AG04450 (cell line): ENCODE data around the gene GPR61. TPM values are rescaled to one million over a fixed set of nuclear protein-coding genes. Genes with fewer than 3 reads are reported as not detected.

Source experiments
- CTCF ChIA-PET: fragments of 300-600, 350-600 bp; formaldehyde crosslinking; extraction: SDS; loops from one replicate; lab custom pipeline; 2022; ENCODE audit warnings: antibody characterized with exemption, inconsistent platforms; lab: Charles Lee
- POLR2A ChIA-PET: fragments of 350-600 bp; formaldehyde crosslinking; extraction: SDS; loops from one replicate; lab custom pipeline; 2021; ENCODE audit warnings: antibody characterized with exemption, inconsistent platforms; lab: Yijun Ruan, JAX
- DNase-seq: peaks from one replicate; pipeline ENCODE4 v3.0.0-alpha.2; 2011; ENCODE audit warnings: low read depth, low spot score
- H3K27ac ChIP-seq: one replicate; pipeline ENCODE4 v1.5.1; 2012; ENCODE audit warnings: low read depth, low read length, control low read depth
- H3K27me3 ChIP-seq: one replicate; pipeline ENCODE4 v1.6.0; 2012; ENCODE audit warnings: low read length; ENCODE audit not compliant: control insufficient read depth, insufficient read depth
- H3K4me3 ChIP-seq: 2 replicates; pipeline ENCODE4 v1.5.1; 2011; ENCODE audit warnings: mild to moderate bottlenecking, low read depth, low read length, control low read depth
- H3K9me3 ChIP-seq: 2 replicates; pipeline ENCODE4 v1.5.1; 2012; ENCODE audit warnings: low read length; ENCODE audit not compliant: control insufficient read depth, insufficient read depth
- polyA plus RNA-seq: library from polyadenylated mRNA; depleted of rRNA; stranded (reverse); fragments of >200 nt; gene quantifications from 2 replicates; pipeline ENCODE4 v1.2.3, GENCODE V29; 2011
- TF ChIP-seq, protein P1 (sequence below): IDR thresholded peaks from 2 replicates; pipeline ENCODE4 v1.5.1; 2011; ENCODE audit warnings: low read depth, low read length, control low read depth, inconsistent platforms

Gene GPR61
- polyA plus RNA-seq, 1 experiment = not detected

DNA sequence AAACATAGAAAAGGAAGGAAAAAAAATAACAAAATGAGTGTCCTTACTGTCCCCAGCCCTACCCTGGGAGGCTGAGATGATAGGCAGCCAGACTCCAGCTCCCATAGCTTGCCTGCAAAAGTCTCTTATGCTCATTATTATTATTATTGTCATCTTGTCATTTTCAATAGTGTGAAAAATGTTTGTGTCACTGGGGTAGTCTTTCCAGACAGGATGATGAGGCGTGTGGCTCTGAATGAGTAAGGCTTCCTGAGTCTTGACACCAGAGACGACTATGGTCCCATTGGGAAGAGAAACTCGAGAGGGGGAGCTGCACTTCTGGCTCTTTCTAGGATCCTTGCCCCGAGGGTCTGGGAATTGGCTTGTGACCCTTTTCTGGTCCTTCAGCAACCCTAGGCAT, 46.9 kb upstream of the GPR61 start:
- DNase-seq = no peak
- Histone ChIP-seq H3K4me3 (no peak overlapping the region), H3K9me3 (no peaks in the 10 kb centered on the region; the same call in 1 of the 2 replicates), H3K27ac (no peak overlapping the region), H3K27me3 (no peaks in the 10 kb centered on the region)
- TF ChIP-seq, protein P1, sequence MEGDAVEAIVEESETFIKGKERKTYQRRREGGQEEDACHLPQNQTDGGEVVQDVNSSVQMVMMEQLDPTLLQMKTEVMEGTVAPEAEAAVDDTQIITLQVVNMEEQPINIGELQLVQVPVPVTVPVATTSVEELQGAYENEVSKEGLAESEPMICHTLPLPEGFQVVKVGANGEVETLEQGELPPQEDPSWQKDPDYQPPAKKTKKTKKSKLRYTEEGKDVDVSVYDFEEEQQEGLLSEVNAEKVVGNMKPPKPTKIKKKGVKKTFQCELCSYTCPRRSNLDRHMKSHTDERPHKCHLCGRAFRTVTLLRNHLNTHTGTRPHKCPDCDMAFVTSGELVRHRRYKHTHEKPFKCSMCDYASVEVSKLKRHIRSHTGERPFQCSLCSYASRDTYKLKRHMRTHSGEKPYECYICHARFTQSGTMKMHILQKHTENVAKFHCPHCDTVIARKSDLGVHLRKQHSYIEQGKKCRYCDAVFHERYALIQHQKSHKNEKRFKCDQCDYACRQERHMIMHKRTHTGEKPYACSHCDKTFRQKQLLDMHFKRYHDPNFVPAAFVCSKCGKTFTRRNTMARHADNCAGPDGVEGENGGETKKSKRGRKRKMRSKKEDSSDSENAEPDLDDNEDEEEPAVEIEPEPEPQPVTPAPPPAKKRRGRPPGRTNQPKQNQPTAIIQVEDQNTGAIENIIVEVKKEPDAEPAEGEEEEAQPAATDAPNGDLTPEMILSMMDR = no peak
- CTCF ChIA-PET = interaction anchor here (0.9 to 37.0 kb wide), 10 partner anchors 9 to 60 kb away, joined by 3 to 1351 read pairs (median 5); partner anchors contain the start of genes ATXN7L2 and GPR61
- POLR2A ChIA-PET = no interaction called here

DNA sequence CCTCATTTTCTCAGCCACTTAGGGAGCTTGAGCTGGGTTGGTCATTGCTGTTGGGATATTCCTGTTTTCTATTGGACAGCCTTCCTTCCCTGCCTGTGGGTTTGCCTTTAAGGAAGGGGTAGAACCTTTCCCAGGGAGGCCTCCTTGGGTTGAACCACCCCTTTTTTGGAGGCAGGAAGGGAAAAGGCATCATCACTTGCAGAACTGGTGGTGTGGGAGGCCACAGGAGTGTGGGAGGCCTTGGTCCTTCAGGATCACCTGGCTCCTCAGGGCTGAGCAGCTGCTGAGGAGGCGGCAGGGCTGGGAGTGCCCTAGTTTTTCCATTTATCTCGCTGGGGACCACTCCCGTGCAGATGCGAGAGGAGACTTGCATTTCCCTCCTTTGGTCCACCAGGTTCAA, 46.4 kb upstream of the GPR61 start:
- ChIA-PET CTCF (interaction anchor here (0.6 to 37.0 kb wide), 19 partner anchors 9 to 280 kb away, joined by 3 to 1351 read pairs (median 5); partner anchors contain the start of genes AMIGO1, ATXN7L2 and GPR61), POLR2A (interaction anchor here (0.5 to 0.7 kb wide), 2 partner anchors 43 to 46 kb away, joined by 3 to 4 read pairs; no protein-coding TSS in a partner anchor)
- no peaks in the 10 kb centered on the region; the same call in 1 of the 2 replicates for H3K9me3 ChIP-seq
- no peak for DNase-seq
- peak overlapping the region; percentile 11 for H3K27ac ChIP-seq
- TF ChIP-seq, protein P1 = no peak
- H3K4me3 ChIP-seq = no peak overlapping the region
- no peaks in the 10 kb centered on the region for H3K27me3 ChIP-seq

DNA sequence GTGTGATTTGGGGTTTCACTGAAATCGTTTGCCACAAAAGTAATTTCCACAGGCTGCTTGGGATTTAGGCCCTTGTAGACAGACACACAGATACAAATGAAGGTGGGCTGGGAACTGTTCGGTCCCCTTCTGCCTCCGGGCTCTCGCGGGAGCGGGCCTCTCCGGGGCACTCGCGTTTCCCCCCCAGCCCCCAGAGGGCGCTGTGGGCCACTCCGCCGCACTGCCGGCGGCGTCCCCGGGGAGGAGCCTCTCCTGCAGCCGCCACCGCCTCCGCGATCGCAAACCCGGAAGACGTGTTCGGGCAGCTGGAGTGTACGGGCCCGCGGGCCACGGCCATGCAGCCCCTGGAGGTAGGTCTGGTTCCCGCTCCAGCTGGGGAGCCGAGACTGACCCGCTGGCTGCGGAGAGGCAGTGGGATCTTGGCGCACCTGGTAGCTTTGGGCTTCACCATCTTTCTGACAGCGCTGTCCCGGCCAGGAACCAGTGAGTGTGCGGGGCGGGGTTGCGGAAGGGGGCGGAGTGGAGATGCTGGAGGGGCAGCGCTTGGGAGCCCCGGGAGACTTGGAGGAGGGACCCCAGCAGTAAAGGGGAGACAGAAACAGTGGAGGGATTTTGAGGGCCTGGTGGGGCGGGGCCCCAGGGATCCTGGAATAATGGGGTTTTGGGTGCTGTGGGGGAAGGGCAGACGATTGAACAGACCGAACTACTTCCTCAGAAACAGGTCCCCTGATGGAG, 45.7 kb upstream of the GPR61 start, which contains the start of gene CYB561D1:
TSS of gene CYB561D1 (plus strand) at position 290 of the 735 bp plus-strand sequence. CDS start at position 336, 46 bp downstream.
- no peak for DNase-seq
- Histone ChIP-seq H3K9me3 (no peaks in the 10 kb centered on the region; the same call in 1 of the 2 replicates), H3K27ac (peak within 1 kb of the TSS; percentile 11), H3K4me3 (peak within 1 kb of the TSS; percentile 98), H3K27me3 (no peaks in the 10 kb centered on the region)
- CTCF ChIA-PET = interaction anchor here (0.6 to 37.0 kb wide), 21 partner anchors 9 to 280 kb away, joined by 3 to 1351 read pairs (median 5); partner anchors contain the start of genes AMIGO1, ATXN7L2 and GPR61
- POLR2A ChIA-PET = interaction anchor here (0.5 to 1.6 kb wide), 4 partner anchors 10 to 45 kb away, joined by 3 to 4 read pairs (median 4); partner anchors contain the start of gene ATXN7L2
- TF ChIP-seq, protein P1 = peak; percentile 88

DNA sequence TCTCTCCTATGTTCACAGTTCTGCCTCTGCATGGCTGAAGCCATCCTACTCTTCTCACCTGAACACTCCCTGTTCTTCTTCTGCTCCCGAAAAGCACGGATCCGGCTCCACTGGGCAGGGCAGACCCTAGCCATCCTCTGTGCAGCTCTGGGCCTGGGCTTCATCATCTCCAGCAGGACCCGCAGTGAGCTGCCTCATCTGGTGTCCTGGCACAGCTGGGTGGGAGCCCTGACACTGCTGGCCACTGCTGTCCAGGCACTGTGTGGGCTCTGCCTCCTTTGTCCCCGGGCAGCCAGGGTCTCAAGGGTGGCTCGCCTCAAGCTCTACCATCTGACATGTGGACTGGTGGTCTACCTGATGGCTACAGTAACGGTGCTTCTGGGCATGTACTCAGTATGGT, 43.9 kb upstream of the GPR61 start:
- Histone ChIP-seq H3K27me3 (no peaks in the 10 kb centered on the region), H3K4me3 (no peak overlapping the region), H3K9me3 (no peaks in the 10 kb centered on the region; the same call in 1 of the 2 replicates), H3K27ac (no peak overlapping the region)
- TF ChIP-seq, protein P1 = no peak
- DNase-seq = no peak
- POLR2A ChIA-PET = no interaction called here
- CTCF ChIA-PET = interaction anchor here (37.0 kb wide), 1 partner anchor 39 kb away, joined by 1351 read pairs; the partner anchor contains the start of gene GPR61
